NK-92 treated with Interleukin-12 subunit alpha and Interleukin-12 subunit beta, amount 100 ng/mL, for 24 hours (cell line): ENCODE results near the gene KIAA1671.
"Not testable (repeated sequence)": the region's sequence is repeated elsewhere in the genome, so short reads cannot be mapped to it uniquely, and the experiment has no call there.

Source experiments
- DNase-seq: peaks from one replicate; lab custom pipeline; 2025; lab: John Stamatoyannopoulos, UW

Gene KIAA1671

DNA sequence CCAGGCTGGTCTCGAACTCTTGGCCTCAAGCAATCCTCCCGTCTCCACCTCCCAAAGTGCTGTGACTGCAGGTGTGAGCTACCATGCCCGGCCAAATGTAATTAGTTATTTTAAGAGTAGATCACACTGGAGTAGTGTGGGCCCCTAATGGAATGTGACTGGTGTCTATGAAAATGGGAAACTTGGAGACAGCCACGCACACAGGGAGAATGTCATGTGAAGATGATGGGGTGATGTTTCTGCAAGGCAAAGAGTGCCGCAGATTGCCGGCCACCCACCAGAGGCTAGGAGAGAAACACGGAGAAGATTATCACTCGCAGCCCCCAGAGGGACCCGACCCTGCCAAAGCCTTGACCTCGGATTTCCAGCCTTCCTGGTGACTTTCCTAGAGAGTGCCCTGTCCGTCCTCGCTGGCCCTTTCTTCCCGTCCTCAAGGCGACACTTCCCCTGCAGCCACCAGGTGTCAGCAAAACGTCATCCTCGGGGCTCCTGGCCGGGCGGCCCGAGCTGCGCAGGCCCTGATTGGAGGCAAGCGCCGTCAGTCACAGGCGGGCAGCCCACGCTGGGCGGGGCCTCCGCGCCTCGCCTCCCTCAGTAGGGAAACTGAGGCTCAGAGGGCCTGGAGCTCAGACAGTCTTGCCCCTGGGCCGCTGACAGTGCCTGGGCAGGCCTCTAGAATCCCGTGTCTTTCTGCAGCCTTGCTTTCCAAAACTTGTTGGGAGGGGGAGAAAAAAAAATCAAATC lies 283.2 kb downstream of the KIAA1671 start:
- DNase-seq = peak; percentile 39

DNA sequence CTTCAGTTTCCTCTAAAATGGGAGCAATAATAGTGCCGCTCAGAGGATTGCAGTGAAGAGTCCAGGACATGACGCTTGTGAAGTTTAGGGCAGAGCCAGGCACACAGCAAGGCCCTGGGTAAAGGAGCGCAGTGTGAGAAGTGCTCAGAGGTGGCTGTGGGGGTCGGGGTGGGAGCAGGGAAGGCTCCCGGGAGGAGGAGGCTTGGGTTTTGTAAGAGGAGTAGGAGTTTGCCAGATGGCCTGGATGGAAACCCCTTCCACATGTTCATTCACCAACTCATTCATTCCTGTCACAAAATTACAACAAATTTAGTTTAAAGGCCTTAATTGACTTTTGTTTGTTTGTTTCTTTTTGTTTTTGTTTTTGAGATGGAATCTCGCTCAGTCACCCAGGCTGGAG lies 283.9 kb downstream of the KIAA1671 start:
- no peak for DNase-seq

DNA sequence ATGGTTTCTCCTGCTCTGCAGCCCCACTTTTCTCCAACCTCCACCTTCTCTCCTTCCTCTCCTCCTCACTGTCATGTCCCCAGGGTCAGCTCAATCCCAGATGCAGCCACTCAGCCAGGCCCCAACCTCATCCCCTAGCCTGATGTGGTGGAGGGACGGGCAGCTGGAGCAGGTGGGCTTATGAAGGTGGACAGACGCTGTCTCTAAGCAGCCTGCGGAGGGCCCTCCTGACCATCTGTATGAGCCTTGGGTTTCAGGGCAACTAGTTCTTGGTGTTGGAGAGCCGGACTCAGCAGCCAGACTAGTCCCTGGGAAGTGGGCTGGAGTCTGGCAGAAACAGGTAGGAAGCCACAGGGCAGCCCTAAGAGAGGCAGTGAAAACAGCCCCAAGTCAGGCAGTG lies 285.0 kb downstream of the KIAA1671 start:
- DNase-seq = no peak

DNA sequence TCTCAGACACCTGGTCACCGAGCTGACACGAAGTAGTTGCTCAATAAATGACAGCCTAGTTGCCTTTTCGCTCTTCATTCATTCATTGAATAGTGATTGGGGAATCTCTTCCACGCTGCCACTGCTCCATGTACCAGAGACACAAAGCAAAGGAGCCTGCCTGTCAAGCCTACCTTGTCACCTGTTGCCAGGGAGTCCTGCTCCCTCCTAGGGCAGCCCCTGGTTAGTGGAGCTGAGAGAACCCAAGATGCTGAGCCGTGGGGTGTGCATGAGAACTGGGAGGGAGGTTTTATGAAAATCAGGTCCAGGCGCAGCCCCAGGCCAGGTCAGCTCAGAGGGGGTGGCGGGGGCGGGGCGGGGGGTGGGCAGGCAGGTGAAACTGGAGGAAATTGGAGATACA lies 285.5 kb downstream of the KIAA1671 start:
- DNase-seq = not testable (repeated sequence)
